Measurements from ENCODE around the gene PSEN1. TPM values are rescaled to one million over a fixed set of nuclear protein-coding genes. Genes with fewer than 3 reads are reported as not detected.
"Not testable (repeated sequence)": the region's sequence is repeated elsewhere in the genome, so short reads cannot be mapped to it uniquely, and the experiment has no call there.

Gene PSEN1
- total RNA-seq, 4 donors from 2014 or later = 46.5 to 90.9 (median 62.0) TPM

GRCh38 chr14:73170686-73171085 is 34.4 kb downstream of the PSEN1 start:
- Histone ChIP-seq H3K4me1 (no peaks in the 10 kb centered on the region), H3K9me3 (no peaks in the 10 kb centered on the region), H3K36me3 (peaks cover 89% of the 10 kb centered on the region), H3K4me3 (no peak overlapping the region), H3K27me3 (no peaks in the 10 kb centered on the region), H3K27ac (no peak overlapping the region)
- TF ChIP-seq EP300 (IDR thresholded peaks at IDR 0.05) (no peak), CTCF (IDR thresholded peaks at IDR 0.05) (no peak), POLR2A (IDR thresholded peaks at IDR 0.05) (no peak), POLR2AphosphoS5 (IDR thresholded peaks at IDR 0.05) (no peak)
- no peak for DNase-seq (ENCODE audit: low spot score in 2 of 2)
- 90% methylated on average over 11 of the region's 11 CpGs for WGBS

- peaks cover 85% of the 10 kb centered on the region for H3K36me3 ChIP-seq
- 86% methylated on average over 3 of the region's 3 CpGs for WGBS
- H3K27ac ChIP-seq = no peak overlapping the region
- H3K27me3 ChIP-seq = no peaks in the 10 kb centered on the region
- no peak for TF ChIP-seq EP300 (IDR thresholded peaks at IDR 0.05)
- TF ChIP-seq POLR2AphosphoS5 (IDR thresholded peaks at IDR 0.05) = no peak
- TF ChIP-seq CTCF (IDR thresholded peaks at IDR 0.05) = no peak
- TF ChIP-seq POLR2A (IDR thresholded peaks at IDR 0.05) = no peak
- H3K9me3 ChIP-seq = no peaks in the 10 kb centered on the region
- DNase-seq (ENCODE audit: low spot score in 2 of 2) = no peak
- H3K4me3 ChIP-seq = no peak overlapping the region
- no peaks in the 10 kb centered on the region for H3K4me1 ChIP-seq
These were observed 36.2 kb downstream of the PSEN1 start for GRCh38 chr14:73172500-73172899.

- Histone ChIP-seq H3K36me3 (peaks cover 82% of the 10 kb centered on the region), H3K4me3 (no peak overlapping the region), H3K4me1 (no peaks in the 10 kb centered on the region), H3K9me3 (no peaks in the 10 kb centered on the region), H3K27ac (no peak overlapping the region), H3K27me3 (no peaks in the 10 kb centered on the region)
- peak; percentile 32 to 45 for TF ChIP-seq CTCF (IDR thresholded peaks at IDR 0.05)
- no peak for TF ChIP-seq EP300 (IDR thresholded peaks at IDR 0.05)
- TF ChIP-seq POLR2A (IDR thresholded peaks at IDR 0.05) = no peak
- WGBS = 48% methylated on average over 3 of the region's 3 CpGs
- no peak for DNase-seq (ENCODE audit: low spot score in 2 of 2)
These were observed 36.9 kb downstream of the PSEN1 start for GRCh38 chr14:73173092-73173735.

GRCh38 chr14:73176685-73177084 is 40.4 kb downstream of the PSEN1 start:
- Histone ChIP-seq H3K36me3 (peaks cover 54% of the 10 kb centered on the region), H3K4me3 (no peak overlapping the region), H3K4me1 (peaks cover 23% of the 10 kb centered on the region), H3K27ac (no peak overlapping the region), H3K9me3 (no peaks in the 10 kb centered on the region), H3K27me3 (no peaks in the 10 kb centered on the region)
- TF ChIP-seq EP300 (IDR thresholded peaks at IDR 0.05) (no peak), POLR2A (IDR thresholded peaks at IDR 0.05) (no peak), POLR2AphosphoS5 (IDR thresholded peaks at IDR 0.05) (no peak), CTCF (IDR thresholded peaks at IDR 0.05) (no peak)
- WGBS = 65% methylated on average over 3 of the region's 3 CpGs
- no peak for DNase-seq (ENCODE audit: low spot score in 2 of 2)

GRCh38 chr14:73180385-73180805 is 44.1 kb downstream of the PSEN1 start:
- peaks cover 17% of the 10 kb centered on the region for H3K36me3 ChIP-seq
- H3K9me3 ChIP-seq = no peaks in the 10 kb centered on the region
- peak overlapping the region; percentile 82 for H3K27ac ChIP-seq
- no peaks in the 10 kb centered on the region for H3K27me3 ChIP-seq
- no peak overlapping the region for H3K4me3 ChIP-seq
- TF ChIP-seq CTCF (IDR thresholded peaks at IDR 0.05) (no peak), POLR2AphosphoS5 (IDR thresholded peaks at IDR 0.05) (no peak), POLR2A (IDR thresholded peaks at IDR 0.05) (no peak), EP300 (IDR thresholded peaks at IDR 0.05) (no peak)
- H3K4me1 ChIP-seq = peaks cover 23% of the 10 kb centered on the region
- no peak for DNase-seq (ENCODE audit: low spot score in 2 of 2)

GRCh38 chr14:73180969-73181368 is 44.7 kb downstream of the PSEN1 start:
- H3K9me3 ChIP-seq; DNase-seq (ENCODE audit: low spot score in 2 of 2); H3K27me3 ChIP-seq; H3K4me3 ChIP-seq: not testable (repeated sequence)
- H3K36me3 ChIP-seq = peaks cover 11% of the 10 kb centered on the region
- WGBS = 70% methylated on average over 8 of the region's 8 CpGs
- peak overlapping the region; percentile 64 for H3K27ac ChIP-seq
- peaks cover 23% of the 10 kb centered on the region for H3K4me1 ChIP-seq

Measured in suprapubic skin (tissue), 4 donors.